Lung (tissue), 12 donors: ENCODE results near the gene LIN54. TPM values are rescaled to one million over a fixed set of nuclear protein-coding genes. Genes with fewer than 3 reads are reported as not detected.

Experiments
- ATAC-seq: fragments of 200-7000 bp; cut with Tn5 transposase; one replicate; pipeline ENCODE4 v1.9.1; 2020; ENCODE audit warnings: moderate number of reproducible peaks; ENCODE audit not compliant: insufficient read depth, low FRiP score
- DNase-seq, 3 donors: peaks; one replicate each; pipeline ENCODE4 v3.0.0-alpha.2; 2013 to 2017
- H3K27ac ChIP-seq, 2 donors: one replicate each; pipeline ENCODE4 v1.5.1; 2013; ENCODE audit warnings: mild to moderate bottlenecking in 2 of 2, moderate library complexity in 2 of 2, control low read depth in 1 of 2, inconsistent platforms in 1 of 2, low read depth in 1 of 2, low read length in 1 of 2
- H3K27me3 ChIP-seq, 3 donors: one replicate each; pipeline ENCODE4 v1.5.1; 2013; ENCODE audit warnings: low read length in 2 of 3; ENCODE audit not compliant: control insufficient read depth in 3 of 3, insufficient read depth in 3 of 3
- H3K36me3 ChIP-seq, 4 donors: one replicate each; pipeline ENCODE4 v1.5.1; 2013; ENCODE audit warnings: low read length in 4 of 4, mild to moderate bottlenecking in 1 of 4, moderate library complexity in 1 of 4; ENCODE audit not compliant: control insufficient read depth in 4 of 4, insufficient read depth in 4 of 4
- H3K4me1 ChIP-seq, 5 donors: one replicate each; pipeline ENCODE4 v1.5.1; 2013; ENCODE audit warnings: low read length in 5 of 5, mild to moderate bottlenecking in 2 of 5, moderate library complexity in 1 of 5; ENCODE audit not compliant: control insufficient read depth in 5 of 5, insufficient read depth in 5 of 5
- H3K4me3 ChIP-seq: one replicate; pipeline ENCODE4 v1.5.1; 2013; ENCODE audit warnings: mild to moderate bottlenecking, control low read depth, moderate library complexity
- H3K9ac ChIP-seq, 2 donors: one replicate each; pipeline ENCODE4 v1.5.1; 2013; ENCODE audit warnings: low read length in 2 of 2, control low read depth in 1 of 2; ENCODE audit not compliant: insufficient read depth in 1 of 2
- H3K9me3 ChIP-seq, 4 donors: one replicate each; pipeline ENCODE4 v1.5.1; 2013; ENCODE audit warnings: low read length in 3 of 4, mild to moderate bottlenecking in 1 of 4, moderate library complexity in 1 of 4; ENCODE audit not compliant: control insufficient read depth in 4 of 4, insufficient read depth in 3 of 4
- CTCF ChIP-seq: IDR thresholded peaks from 2 replicates; pipeline ENCODE4 v1.5.1; 2012; ENCODE audit warnings: mild to moderate bottlenecking; ENCODE audit errors: control extremely low read depth, extremely low read depth
- WGBS, 2 donors: extraction: QIAGEN DNeasy Blood & Tissue Kit; methylation state at CpG; one replicate each; pipeline ENCODE4 v1.1.7; 2013; 5-methylcytosine and 5-hydroxymethylcytosine counted together
- polyA plus RNA-seq, 2 donors: library from polyadenylated mRNA; stranded (reverse); fragments of 200-250 nt; gene quantifications; one replicate each; pipeline ENCODE4 v1.2.1, GENCODE V29; 2013
- total RNA-seq, 2 donors: library from RNA; depleted of rRNA in 1 of 2; stranded (reverse); fragments of >200 nt in 1 of 2; gene quantifications; one replicate each; pipeline ENCODE4 v1.2.1, GENCODE V29; 2014 to 2021
- donor health status: control.
- donor health status: control.
- donor health status: Bipolar disorder and iron deficiency.
- donor health status: healthy.
- donor health status: DM: yes; HTN: yes; CAD: no.

Gene LIN54
- total and polyA plus RNA-seq, 4 donors: 2.7 to 14.1 (median 7.3) TPM

- Histone ChIP-seq H3K27ac (no peak overlapping the region), H3K27me3 (no peaks in the 10 kb centered on the region), H3K9ac (no peak overlapping the region), H3K36me3 (peaks cover 6 to 10% (median 9%) of the 10 kb centered on the region in 4 donors), H3K4me1 (peaks cover 0 to 12% (median 4%) of the 10 kb centered on the region in 5 donors), H3K9me3 (no peaks in the 10 kb centered on the region), H3K4me3 (no peak overlapping the region)
- no peak for TF ChIP-seq CTCF
- DNase-seq (no peak), ATAC-seq (no peak)
- 79 to 86% methylated on average over 1 of the region's 1 CpG for WGBS, 2 donors
Measured at GRCh38 chr4:82892467-82892802, 118.2 kb downstream of the LIN54 start.

- WGBS, 2 donors: 37 to 43% methylated on average over 7 of the region's 7 CpGs
- no peaks in the 10 kb centered on the region for H3K27me3 ChIP-seq
- peak overlapping the region; percentile 90 to 95 for H3K9ac ChIP-seq
- TF ChIP-seq CTCF: no peak
- H3K4me1 ChIP-seq: peaks cover 0 to 10% (median 4%) of the 10 kb centered on the region in 5 donors
- ATAC-seq: no peak
- peaks cover 6 to 10% (median 8%) of the 10 kb centered on the region in 4 donors for H3K36me3 ChIP-seq
- no peaks in the 10 kb centered on the region for H3K9me3 ChIP-seq
- H3K27ac ChIP-seq: peak overlapping the region; percentile 89 to 100
- peak overlapping the region; percentile 96 for H3K4me3 ChIP-seq
- DNase-seq: peak in 1 of 3 donors; percentile 35
Measured at GRCh38 chr4:82891707-82892466, 118.7 kb downstream of the LIN54 start.

GRCh38 chr4:82890901-82891706, 119.5 kb downstream of the LIN54 start, which contains the start of gene SEC31A:
Gene SEC31A, minus strand, starts transcription at chr4:82891153. Its CDS starts 9,217 bp downstream, at chr4:82881936.
- peaks cover 4 to 10% (median 7%) of the 10 kb centered on the region in 4 donors for H3K36me3 ChIP-seq
- H3K27me3 ChIP-seq: no peaks in the 10 kb centered on the region
- TF ChIP-seq CTCF: no peak
- peak within 1 kb of the TSS; percentile 97 to 99 for H3K9ac ChIP-seq
- H3K4me3 ChIP-seq: peak within 1 kb of the TSS; percentile 96
- ATAC-seq: peak; percentile 99
- WGBS, 2 donors: 0% methylated on average over 71 of the region's 71 CpGs
- peak; percentile 97 for DNase-seq
- peaks cover under 1 to 17% (median 8%) of the 10 kb centered on the region in 5 donors for H3K4me1 ChIP-seq
- peak within 1 kb of the TSS; percentile 96 to 100 for H3K27ac ChIP-seq
- no peaks in the 10 kb centered on the region for H3K9me3 ChIP-seq
